ENCODE measurements around the gene DCHS2. TPM values are rescaled to one million over a fixed set of nuclear protein-coding genes. Genes with fewer than 3 reads are reported as not detected.

DCHS2 gene
- total RNA-seq, 4 donors from 2014 or later, result 2.3 to 5.0 (median 3.2) TPM

DNA sequence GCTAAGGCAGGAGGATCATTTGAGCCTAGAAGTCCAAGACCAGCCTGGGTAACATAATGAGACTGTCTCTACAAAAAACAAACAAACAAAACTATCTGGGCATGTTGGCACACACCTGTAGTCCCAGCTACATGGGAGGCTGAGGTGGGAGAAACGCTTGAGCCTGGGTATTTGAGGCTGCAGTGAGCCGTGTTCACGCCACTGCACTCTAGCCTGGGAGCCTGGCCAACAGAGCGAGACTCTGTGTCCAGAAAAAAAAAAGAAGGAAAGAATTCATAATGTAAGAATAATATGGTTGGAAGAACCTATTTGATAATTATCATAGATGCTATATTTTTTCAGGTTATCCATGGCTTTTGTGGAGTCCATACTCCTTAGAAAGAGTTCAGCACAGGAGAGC, 26.0 kb upstream of the DCHS2 start:
- Histone ChIP-seq H3K27me3 (peaks cover 6% of the 10 kb centered on the region), H3K36me3 (no peaks in the 10 kb centered on the region), H3K9me3 (no peaks in the 10 kb centered on the region), H3K4me3 (no peak overlapping the region), H3K4me1 (no peaks in the 10 kb centered on the region), H3K27ac (no peak overlapping the region)
- 43 to 58% methylated on average over 4 of the region's 4 CpGs for WGBS, 2 donors (ENCODE audit: low coverage in 1 of 2)
- TF ChIP-seq EP300 (IDR thresholded peaks at IDR 0.05) (no peak), POLR2A (IDR thresholded peaks at IDR 0.05) (no peak), POLR2AphosphoS5 (IDR thresholded peaks at IDR 0.05) (no peak)
- TF ChIP-seq, protein P1, sequence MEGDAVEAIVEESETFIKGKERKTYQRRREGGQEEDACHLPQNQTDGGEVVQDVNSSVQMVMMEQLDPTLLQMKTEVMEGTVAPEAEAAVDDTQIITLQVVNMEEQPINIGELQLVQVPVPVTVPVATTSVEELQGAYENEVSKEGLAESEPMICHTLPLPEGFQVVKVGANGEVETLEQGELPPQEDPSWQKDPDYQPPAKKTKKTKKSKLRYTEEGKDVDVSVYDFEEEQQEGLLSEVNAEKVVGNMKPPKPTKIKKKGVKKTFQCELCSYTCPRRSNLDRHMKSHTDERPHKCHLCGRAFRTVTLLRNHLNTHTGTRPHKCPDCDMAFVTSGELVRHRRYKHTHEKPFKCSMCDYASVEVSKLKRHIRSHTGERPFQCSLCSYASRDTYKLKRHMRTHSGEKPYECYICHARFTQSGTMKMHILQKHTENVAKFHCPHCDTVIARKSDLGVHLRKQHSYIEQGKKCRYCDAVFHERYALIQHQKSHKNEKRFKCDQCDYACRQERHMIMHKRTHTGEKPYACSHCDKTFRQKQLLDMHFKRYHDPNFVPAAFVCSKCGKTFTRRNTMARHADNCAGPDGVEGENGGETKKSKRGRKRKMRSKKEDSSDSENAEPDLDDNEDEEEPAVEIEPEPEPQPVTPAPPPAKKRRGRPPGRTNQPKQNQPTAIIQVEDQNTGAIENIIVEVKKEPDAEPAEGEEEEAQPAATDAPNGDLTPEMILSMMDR (IDR thresholded peaks at IDR 0.05), result no peak
- ATAC-seq, result no peak

DNA sequence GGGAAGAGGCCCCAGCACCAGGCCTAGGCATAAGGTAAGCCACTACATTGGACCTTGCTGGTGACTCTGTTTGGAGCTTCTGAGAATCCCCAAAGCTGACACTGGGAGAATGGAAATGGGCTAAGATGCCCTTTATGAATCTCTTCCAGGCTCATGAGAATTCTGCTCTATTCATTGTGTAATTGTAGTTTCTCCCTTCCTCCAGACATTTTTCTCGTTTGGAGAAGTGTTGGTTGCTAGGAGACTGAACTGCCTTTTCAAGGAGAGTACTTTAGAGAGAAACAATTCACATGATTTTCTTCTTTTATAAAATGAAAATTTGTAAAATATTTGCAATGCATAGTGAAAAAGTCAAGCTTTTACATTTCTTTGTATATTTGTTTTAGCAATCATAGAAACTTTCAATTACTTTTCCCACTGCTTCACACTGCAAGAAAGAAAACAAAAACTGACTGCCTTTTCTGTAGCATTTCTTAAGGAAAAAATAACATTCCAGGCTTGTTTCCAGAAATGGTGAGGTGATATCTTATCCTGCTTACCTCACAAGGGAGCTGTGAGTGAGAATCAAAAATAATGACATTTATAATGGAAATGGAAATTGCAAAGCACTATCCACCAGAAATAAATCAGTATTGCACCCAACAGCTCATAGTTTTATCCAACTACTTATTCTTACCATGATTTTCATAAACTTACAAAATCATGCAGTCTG, 24.9 kb upstream of the DCHS2 start:
- Histone ChIP-seq H3K9me3 (no peaks in the 10 kb centered on the region), H3K27me3 (peaks cover 6% of the 10 kb centered on the region), H3K4me1 (no peaks in the 10 kb centered on the region), H3K4me3 (no peak overlapping the region), H3K36me3 (no peaks in the 10 kb centered on the region), H3K27ac (no peak overlapping the region)
- 0 to 30% methylated on average over 1 of the region's 1 CpG for WGBS, 2 donors (ENCODE audit: low coverage in 1 of 2)
- no peak for ATAC-seq
- TF ChIP-seq EP300 (IDR thresholded peaks at IDR 0.05) (no peak), POLR2A (IDR thresholded peaks at IDR 0.05) (no peak), POLR2AphosphoS5 (IDR thresholded peaks at IDR 0.05) (no peak)
- TF ChIP-seq, protein P1 (IDR thresholded peaks at IDR 0.05), result no peak

DNA sequence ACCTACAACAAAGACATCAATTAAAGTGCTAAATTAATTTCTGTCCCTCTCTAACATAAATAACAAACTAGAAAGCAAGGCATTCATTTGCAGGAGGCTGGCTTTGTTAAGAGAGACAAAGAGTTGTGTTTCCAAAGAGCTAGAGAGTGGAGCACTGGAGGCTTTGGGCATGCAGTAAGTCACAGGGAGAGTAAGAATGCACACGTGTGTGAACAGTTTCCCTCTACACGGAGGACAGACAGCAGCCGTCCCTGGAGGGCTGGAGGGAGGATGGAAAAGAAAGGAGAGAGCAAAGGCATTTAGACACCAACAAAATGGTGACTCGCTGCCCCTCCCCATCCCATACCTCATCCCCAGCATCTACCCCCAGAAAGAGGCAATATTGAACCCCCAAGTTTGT, 20.4 kb upstream of the DCHS2 start:
- Histone ChIP-seq H3K4me1 (no peaks in the 10 kb centered on the region), H3K9me3 (no peaks in the 10 kb centered on the region), H3K4me3 (no peak overlapping the region), H3K27me3 (peaks cover 6% of the 10 kb centered on the region), H3K27ac (no peak overlapping the region), H3K36me3 (no peaks in the 10 kb centered on the region)
- WGBS, 2 donors (ENCODE audit: low coverage in 1 of 2), result 68 to 70% methylated on average over 4 of the region's 4 CpGs
- TF ChIP-seq POLR2AphosphoS5 (IDR thresholded peaks at IDR 0.05) (no peak), EP300 (IDR thresholded peaks at IDR 0.05) (no peak), POLR2A (IDR thresholded peaks at IDR 0.05) (no peak)
- TF ChIP-seq, protein P1 (IDR thresholded peaks at IDR 0.05), result no peak
- no peak for ATAC-seq

DNA sequence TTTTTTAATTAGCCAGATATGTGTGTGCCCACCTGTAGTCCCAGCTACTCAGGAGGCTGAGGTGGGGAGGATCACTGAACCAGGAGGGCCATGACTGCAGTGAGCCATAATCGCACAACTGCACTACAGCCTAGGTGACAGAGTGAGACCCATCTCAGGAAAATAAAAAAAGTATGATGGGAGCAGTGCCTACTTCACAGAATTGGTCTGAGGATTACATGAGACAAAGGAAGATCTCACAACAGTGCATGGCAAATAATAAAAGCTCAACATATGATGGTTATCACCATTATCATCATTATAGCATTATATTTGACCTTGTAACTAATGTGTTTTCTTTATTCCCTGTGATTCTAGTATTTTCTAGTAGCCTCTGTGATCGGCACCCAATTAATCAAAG, 19.9 kb upstream of the DCHS2 start:
- no peak overlapping the region for H3K4me3 ChIP-seq

More for the DNA sequence above, 19.9 kb upstream of the DCHS2 start:
- TF ChIP-seq POLR2A (IDR thresholded peaks at IDR 0.05) (no peak), EP300 (IDR thresholded peaks at IDR 0.05) (no peak), POLR2AphosphoS5 (IDR thresholded peaks at IDR 0.05) (no peak)
- TF ChIP-seq, protein P1 (IDR thresholded peaks at IDR 0.05), result no peak
- Histone ChIP-seq H3K36me3 (no peaks in the 10 kb centered on the region), H3K27ac (no peak overlapping the region), H3K9me3 (no peaks in the 10 kb centered on the region), H3K4me1 (no peaks in the 10 kb centered on the region), H3K27me3 (peaks cover 6% of the 10 kb centered on the region)
- WGBS, 2 donors (ENCODE audit: low coverage in 1 of 2), result 60 to 86% methylated on average over 2 of the region's 2 CpGs
- ATAC-seq, result no peak
